B cell (primary cell): ENCODE results near the gene GRB10. TPM values are rescaled to one million over a fixed set of nuclear protein-coding genes. Genes with fewer than 3 reads are reported as not detected.

Source experiments
- ATAC-seq: fragments of 200-7000 bp; cut with Tn5 transposase; one replicate; pipeline ENCODE4 v1.10.0; 2021; ENCODE audit warnings: low read depth, mild to moderate bottlenecking, moderate number of reproducible peaks, moderate library complexity
- CTCF ChIA-PET: fragments of 350-600 bp; sonication (Branson Sonifier 250); formaldehyde crosslinking; loops from one replicate; lab custom pipeline; 2021; ENCODE audit warnings: antibody characterized with exemption, inconsistent platforms; lab: Charles Lee
- POLR2A ChIA-PET: fragments of 350-600 bp; sonication (Branson Sonifier 250); formaldehyde crosslinking; loops from one replicate; lab custom pipeline; 2021; ENCODE audit warnings: antibody characterized with exemption; lab: Charles Lee
- DNase-seq: peaks from one replicate; pipeline ENCODE4 v3.0.0; 2013
- H2AFZ ChIP-seq: 2 replicates; pipeline ENCODE4 v1.6.1; 2012; ENCODE audit warnings: mild to moderate bottlenecking, low read depth, low read length; ENCODE audit not compliant: insufficient read depth, poor library complexity, severe bottlenecking
- H3K27ac ChIP-seq, 2 donors: 1 replicate in 1 of 2; 2 replicates in 1 of 2; pipeline ENCODE4 v1.5.1; 2012 to 2013; ENCODE audit warnings: low read length in 2 of 2, mild to moderate bottlenecking in 2 of 2, moderate library complexity in 1 of 2
- H3K27me3 ChIP-seq, 4 experiments: fragments of 200-600 bp in 1 of 4; sonication (generic) in 1 of 4; replicated peaks in 1 of 4; 1 replicate in 2 of 4; 2 replicates in 2 of 4; pipeline versions ENCODE4 v1.6.1 to v1.7.0; 2013 to 2016; ENCODE audit warnings: low read length in 3 of 4, mild to moderate bottlenecking in 2 of 4, mixed read lengths in 1 of 4, moderate library complexity in 1 of 4; ENCODE audit not compliant: insufficient read depth in 4 of 4, control insufficient read depth in 3 of 4; ENCODE audit errors: control extremely low read depth in 1 of 4
- H3K36me3 ChIP-seq, 2 experiments: replicated peaks in 1 of 2; 1 replicate in 1 of 2; 2 replicates in 1 of 2; pipeline versions ENCODE4 v1.6.1 to v1.7.1; 2013; ENCODE audit warnings: low read length in 1 of 2; ENCODE audit not compliant: insufficient read depth in 2 of 2, control insufficient read depth in 1 of 2; ENCODE audit errors: control extremely low read depth in 1 of 2, extremely low read depth in 1 of 2
- H3K4me1 ChIP-seq, 2 donors: fragments of 200-600 bp in 1 of 2; sonication (generic) in 1 of 2; 1 replicate in 1 of 2; 2 replicates in 1 of 2; pipeline versions ENCODE4 v1.5.1 to v1.6.1; 2013 to 2017; ENCODE audit warnings: low read length in 2 of 2; ENCODE audit not compliant: control insufficient read depth in 2 of 2, insufficient read depth in 2 of 2
- H3K4me2 ChIP-seq: replicated peaks from 2 replicates; pipeline ENCODE3; 2012; ENCODE audit warnings: mild to moderate bottlenecking, low read depth, low read length; ENCODE audit not compliant: poor library complexity, severe bottlenecking
- H3K4me3 ChIP-seq, 5 experiments: fragments of 200-600 bp in 1 of 5; sonication (generic) in 1 of 5; 1 replicate in 3 of 5; 2 replicates in 2 of 5; pipeline versions ENCODE4 v1.5.1 to v1.7.0; 2011 to 2016; ENCODE audit warnings: low read length in 4 of 5, mild to moderate bottlenecking in 4 of 5, low read depth in 2 of 5, control low read depth in 1 of 5, moderate library complexity in 1 of 5; ENCODE audit not compliant: insufficient read depth in 1 of 5; ENCODE audit errors: control extremely low read depth in 1 of 5, extremely low read depth in 1 of 5
- H3K79me2 ChIP-seq: fragments of 200-600 bp; sonication (generic); one replicate; pipeline ENCODE4 v1.6.0; 2016; ENCODE audit warnings: low read length; ENCODE audit not compliant: control insufficient read depth, insufficient read depth
- H3K9ac ChIP-seq: fragments of 200-600 bp; sonication (generic); 2 replicates; pipeline ENCODE4 v1.6.1; 2017; ENCODE audit warnings: mild to moderate bottlenecking, low read length, moderate library complexity
- H3K9me3 ChIP-seq, 3 donors: one replicate each; pipeline versions ENCODE4 v1.6.1 to v1.7.1; 2013; ENCODE audit warnings: low read length in 2 of 3; ENCODE audit not compliant: control insufficient read depth in 2 of 3, insufficient read depth in 1 of 3; ENCODE audit errors: control extremely low read depth in 1 of 3
- H4K20me1 ChIP-seq: 2 replicates; pipeline ENCODE4 v1.6.0; 2012; ENCODE audit warnings: mild to moderate bottlenecking, low read length; ENCODE audit not compliant: insufficient read depth, control insufficient read depth, poor library complexity, severe bottlenecking
- H3K27ac Mint-ChIP-seq: one replicate; pipeline ENCODE4 v1.8.0; 2021; ENCODE audit warnings: mixed read lengths
- H3K27me3 Mint-ChIP-seq: one replicate; pipeline ENCODE4 v1.8.0; 2021; ENCODE audit warnings: mixed read lengths
- H3K4me1 Mint-ChIP-seq: one replicate; pipeline ENCODE4 v1.8.0; 2021; ENCODE audit warnings: mixed read lengths
- H3K4me3 Mint-ChIP-seq: one replicate; pipeline ENCODE4 v1.8.0; 2021; ENCODE audit warnings: mixed read lengths
- H3K9me3 Mint-ChIP-seq: one replicate; pipeline ENCODE4 v1.8.0; 2022; ENCODE audit warnings: mixed read lengths; ENCODE audit not compliant: insufficient read depth
- EZH2 ChIP-seq: IDR thresholded peaks from 2 replicates; pipeline ENCODE4 v1.6.1; 2012; ENCODE audit warnings: borderline replicate concordance, low read depth, mild to moderate bottlenecking, moderate library complexity, low read length; ENCODE audit not compliant: insufficient read depth, poor library complexity, severe bottlenecking
- WGBS: methylation state at CpG from one replicate; pipeline ENCODE4 v1.1.5; 2013; ENCODE audit warnings: missing lambda C conversion rate; ENCODE audit not compliant: insufficient coverage; 5-methylcytosine and 5-hydroxymethylcytosine counted together
- intact Hi-C: fragments of 100-400 bp; cut with micrococcal nuclease; formaldehyde crosslinking; loops from one replicate; pipeline ENCODE4 v1.10.0; 2022
- polyA plus RNA-seq: library from polyadenylated mRNA; depleted of rRNA; stranded (reverse); fragments of >200 nt; gene quantifications from 2 replicates; pipeline ENCODE4 v1.2.3, GENCODE V29; 2012
- total RNA-seq, 2 donors: library from RNA; stranded (reverse); fragments of 120-200 nt in 1 of 2; gene quantifications; 1 replicate in 1 of 2; 2 replicates in 1 of 2; pipeline versions ENCODE4 v1.2.3 to v1.2.4, GENCODE V29; 2013 to 2022
- TF ChIP-seq, protein P1 (sequence below): fragments of 200-600 bp; IDR thresholded peaks from one replicate; pipeline ENCODE4 v1.8.0; 2022; ENCODE audit warnings: antibody characterized with exemption, mild to moderate bottlenecking

Gene GRB10
- total and polyA plus RNA-seq, 2 donors (not counting 1 experiment from before 2014, with no cell fraction given): 0.04 TPM; not detected in 1

DNA sequence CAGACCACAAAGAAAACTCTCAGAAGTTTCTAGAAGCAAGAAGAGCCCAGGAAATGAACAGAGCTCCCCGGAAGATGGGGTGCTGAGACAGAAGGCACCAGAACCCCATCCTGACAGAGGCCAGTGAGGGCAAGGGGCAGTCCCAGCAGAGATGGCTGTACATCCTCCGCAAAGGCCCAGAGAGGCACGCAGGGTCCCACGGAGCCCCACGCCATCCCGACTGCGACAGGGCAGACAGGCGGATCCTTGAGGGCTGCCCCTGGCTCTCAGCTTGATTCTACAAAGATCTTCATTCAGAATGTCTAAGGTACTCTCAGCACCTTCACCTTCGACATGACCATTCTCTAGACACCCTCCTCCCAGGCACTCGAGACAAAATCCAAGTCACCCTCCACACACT lies 109.6 kb downstream of the GRB10 start:
- Histone ChIP-seq H4K20me1 (no peaks in the 10 kb centered on the region), H3K4me2 (no peak overlapping the region), H3K36me3 (no peaks in the 10 kb centered on the region), H3K4me1 (no peaks in the 10 kb centered on the region), H3K79me2 (no peaks in the 10 kb centered on the region), H2AFZ (no peak overlapping the region), H3K4me3 (no peak overlapping the region), H3K9ac (no peak overlapping the region), H3K27ac (no peak overlapping the region), H3K9me3 (no peaks in the 10 kb centered on the region), H3K27me3 (no peaks in the 10 kb centered on the region)
- no peaks in the 10 kb centered on the region for H3K9me3 Mint-ChIP-seq
- no peak for DNase-seq
- no peak for ATAC-seq
- H3K4me3 Mint-ChIP-seq: no peak overlapping the region
- CTCF ChIA-PET: interaction anchor here (1.2 kb wide), 1 partner anchor 8 kb away, joined by 3 read pairs; no protein-coding TSS in a partner anchor
- H3K27me3 Mint-ChIP-seq: peaks cover 22% of the 10 kb centered on the region
- intact Hi-C loops: no loop called here
- 96% methylated on average over 10 of the region's 10 CpGs for WGBS
- H3K4me1 Mint-ChIP-seq: no peaks in the 10 kb centered on the region
- no peak overlapping the region for H3K27ac Mint-ChIP-seq
- TF ChIP-seq EZH2: no peak
- TF ChIP-seq, protein P1, sequence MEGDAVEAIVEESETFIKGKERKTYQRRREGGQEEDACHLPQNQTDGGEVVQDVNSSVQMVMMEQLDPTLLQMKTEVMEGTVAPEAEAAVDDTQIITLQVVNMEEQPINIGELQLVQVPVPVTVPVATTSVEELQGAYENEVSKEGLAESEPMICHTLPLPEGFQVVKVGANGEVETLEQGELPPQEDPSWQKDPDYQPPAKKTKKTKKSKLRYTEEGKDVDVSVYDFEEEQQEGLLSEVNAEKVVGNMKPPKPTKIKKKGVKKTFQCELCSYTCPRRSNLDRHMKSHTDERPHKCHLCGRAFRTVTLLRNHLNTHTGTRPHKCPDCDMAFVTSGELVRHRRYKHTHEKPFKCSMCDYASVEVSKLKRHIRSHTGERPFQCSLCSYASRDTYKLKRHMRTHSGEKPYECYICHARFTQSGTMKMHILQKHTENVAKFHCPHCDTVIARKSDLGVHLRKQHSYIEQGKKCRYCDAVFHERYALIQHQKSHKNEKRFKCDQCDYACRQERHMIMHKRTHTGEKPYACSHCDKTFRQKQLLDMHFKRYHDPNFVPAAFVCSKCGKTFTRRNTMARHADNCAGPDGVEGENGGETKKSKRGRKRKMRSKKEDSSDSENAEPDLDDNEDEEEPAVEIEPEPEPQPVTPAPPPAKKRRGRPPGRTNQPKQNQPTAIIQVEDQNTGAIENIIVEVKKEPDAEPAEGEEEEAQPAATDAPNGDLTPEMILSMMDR: no peak
- POLR2A ChIA-PET: no interaction called here

GRCh38 chr7:50672045-50672444 lies 110.7 kb downstream of the GRB10 start:
- H3K27ac Mint-ChIP-seq: no peak overlapping the region
- no peak for ATAC-seq

More at GRCh38 chr7:50672045-50672444, 110.7 kb downstream of the GRB10 start:
- no peaks in the 10 kb centered on the region for H3K9me3 ChIP-seq
- H3K9ac ChIP-seq: no peak overlapping the region
- POLR2A ChIA-PET: no interaction called here
- TF ChIP-seq, protein P1: no peak
- H4K20me1 ChIP-seq: no peaks in the 10 kb centered on the region
- Mint-ChIP-seq H3K4me3 (no peak overlapping the region), H3K27me3 (peaks cover 25% of the 10 kb centered on the region), H3K4me1 (no peaks in the 10 kb centered on the region), H3K9me3 (no peaks in the 10 kb centered on the region)
- H3K79me2 ChIP-seq: no peaks in the 10 kb centered on the region
- no peak overlapping the region for H3K27ac ChIP-seq
- no peak for DNase-seq
- no peak overlapping the region for H2AFZ ChIP-seq
- H3K4me3 ChIP-seq: no peak overlapping the region
- 94% methylated on average over 9 of the region's 11 CpGs for WGBS
- no peaks in the 10 kb centered on the region for H3K4me1 ChIP-seq
- no peaks in the 10 kb centered on the region for H3K27me3 ChIP-seq
- no peak overlapping the region for H3K4me2 ChIP-seq
- CTCF ChIA-PET: interaction anchor here (1.2 kb wide), 1 partner anchor 10 kb away, joined by 3 read pairs; no protein-coding TSS in a partner anchor
- intact Hi-C loops: no loop called here
- no peaks in the 10 kb centered on the region for H3K36me3 ChIP-seq
